HFFc6 (cell line): ENCODE data around the gene ELK3. TPM values are rescaled to one million over a fixed set of nuclear protein-coding genes. Genes with fewer than 3 reads are reported as not detected.
A peak's percentile ranks its signal among the peaks of the same experiment; 100 is the strongest.

Experiments
- DNase-seq: peaks from one replicate; pipeline ENCODE4 v3.0.0-alpha.2; 2018
- H3K27ac Mint-ChIP-seq: 2 replicates; pipeline ENCODE4 v1.8.0; 2020; ENCODE audit warnings: mild to moderate bottlenecking, mixed read lengths
- H3K27me3 Mint-ChIP-seq: 2 replicates; pipeline ENCODE4 v1.8.0; 2021; ENCODE audit warnings: mild to moderate bottlenecking, moderate library complexity, mixed read lengths; ENCODE audit not compliant: insufficient read depth
- H3K36me3 Mint-ChIP-seq: 2 replicates; pipeline ENCODE4 v1.8.0; 2021; ENCODE audit warnings: low read depth, mixed read lengths
- H3K4me1 Mint-ChIP-seq: 2 replicates; pipeline ENCODE4 v1.8.0; 2020; ENCODE audit warnings: low read depth, mixed read lengths
- H3K4me3 Mint-ChIP-seq: 2 replicates; pipeline ENCODE4 v1.8.0; 2020; ENCODE audit warnings: mild to moderate bottlenecking, moderate library complexity, mixed read lengths
- H3K9me3 Mint-ChIP-seq: 2 replicates; pipeline ENCODE4 v1.8.0; 2020; ENCODE audit warnings: mild to moderate bottlenecking, mixed read lengths
- CTCF ChIP-seq: fragments of 200-600 bp; sonication (generic); IDR thresholded peaks from 2 replicates; pipeline ENCODE4 v1.5.0; 2021; ENCODE audit warnings: antibody characterized with exemption, mild to moderate bottlenecking
- total RNA-seq, 6 experiments: library from RNA; stranded (reverse); fragmentation: NEBNext Ultra II Directional; extraction: Animal tissue kit (Norgen Biotek cat#: 25700); gene quantifications; 2 replicates in 1 of 6; 3 replicates in 5 of 6; pipeline ENCODE4 v1.2.3, GENCODE V29; 2021

The ELK3 gene
- total RNA-seq, 6 experiments from 2014 or later: 54.5 to 80.7 (median 71.9) TPM

- Mint-ChIP-seq H3K27me3 (peaks cover 3% of the 10 kb centered on the region), H3K4me3 (no peak overlapping the region), H3K4me1 (peaks cover 61% of the 10 kb centered on the region), H3K27ac (no peak overlapping the region), H3K9me3 (no peaks in the 10 kb centered on the region), H3K36me3 (peaks cover 13% of the 10 kb centered on the region; the same call in 1 of the 2 replicates)
- DNase-seq: no peak
- TF ChIP-seq CTCF: no peak
These were observed 47.3 kb downstream of the ELK3 start for GRCh38 chr12:96241431-96241830.

- no peak overlapping the region for H3K4me3 Mint-ChIP-seq
- peak overlapping the region; percentile 43; the same call in 1 of the 2 replicates for H3K27ac Mint-ChIP-seq
- H3K4me1 Mint-ChIP-seq: peaks cover 61% of the 10 kb centered on the region
- no peak for TF ChIP-seq CTCF
- peaks cover 17% of the 10 kb centered on the region; the same call in 1 of the 2 replicates for H3K36me3 Mint-ChIP-seq
- H3K27me3 Mint-ChIP-seq: peaks cover 3% of the 10 kb centered on the region
- H3K9me3 Mint-ChIP-seq: no peaks in the 10 kb centered on the region
- no peak for DNase-seq
These were observed 47.7 kb downstream of the ELK3 start for GRCh38 chr12:96241846-96242256.

GRCh38 chr12:96242597-96242996 is 48.4 kb downstream of the ELK3 start:
- TF ChIP-seq CTCF: no peak
- Mint-ChIP-seq H3K27ac (peak overlapping the region; percentile 43), H3K9me3 (no peaks in the 10 kb centered on the region), H3K27me3 (peaks cover 3% of the 10 kb centered on the region), H3K4me3 (no peak overlapping the region), H3K36me3 (peaks cover 24% of the 10 kb centered on the region), H3K4me1 (peaks cover 61% of the 10 kb centered on the region)
- DNase-seq: no peak

- H3K27me3 Mint-ChIP-seq: peaks cover 3% of the 10 kb centered on the region
- H3K27ac Mint-ChIP-seq: peak overlapping the region; percentile 17; the same call in 1 of the 2 replicates
- H3K9me3 Mint-ChIP-seq: no peaks in the 10 kb centered on the region
These were observed 50.7 kb downstream of the ELK3 start for GRCh38 chr12:96244826-96245225.

GRCh38 chr12:96246926-96247505 is 52.8 kb downstream of the ELK3 start:
- peaks cover 40% of the 10 kb centered on the region for H3K4me1 Mint-ChIP-seq
- no peak overlapping the region for H3K4me3 Mint-ChIP-seq
- no peak for TF ChIP-seq CTCF
- H3K27ac Mint-ChIP-seq: peak overlapping the region; percentile 67
- H3K27me3 Mint-ChIP-seq: peaks cover 3% of the 10 kb centered on the region
- H3K36me3 Mint-ChIP-seq: peaks cover 53% of the 10 kb centered on the region
- no peak for DNase-seq
- no peaks in the 10 kb centered on the region for H3K9me3 Mint-ChIP-seq

More at GRCh38 chr12:96244826-96245225, 50.7 kb downstream of the ELK3 start:
- Mint-ChIP-seq H3K4me3 (no peak overlapping the region), H3K4me1 (peaks cover 55% of the 10 kb centered on the region), H3K36me3 (peaks cover 34% of the 10 kb centered on the region)
- no peak for TF ChIP-seq CTCF
- DNase-seq: no peak
